ENCODE results near the gene ZNF236. TPM values are rescaled to one million over a fixed set of nuclear protein-coding genes. Genes with fewer than 3 reads are reported as not detected.

ZNF236 gene
- total RNA-seq, 1 experiment from 2014 or later, result 22.2 TPM

DNA sequence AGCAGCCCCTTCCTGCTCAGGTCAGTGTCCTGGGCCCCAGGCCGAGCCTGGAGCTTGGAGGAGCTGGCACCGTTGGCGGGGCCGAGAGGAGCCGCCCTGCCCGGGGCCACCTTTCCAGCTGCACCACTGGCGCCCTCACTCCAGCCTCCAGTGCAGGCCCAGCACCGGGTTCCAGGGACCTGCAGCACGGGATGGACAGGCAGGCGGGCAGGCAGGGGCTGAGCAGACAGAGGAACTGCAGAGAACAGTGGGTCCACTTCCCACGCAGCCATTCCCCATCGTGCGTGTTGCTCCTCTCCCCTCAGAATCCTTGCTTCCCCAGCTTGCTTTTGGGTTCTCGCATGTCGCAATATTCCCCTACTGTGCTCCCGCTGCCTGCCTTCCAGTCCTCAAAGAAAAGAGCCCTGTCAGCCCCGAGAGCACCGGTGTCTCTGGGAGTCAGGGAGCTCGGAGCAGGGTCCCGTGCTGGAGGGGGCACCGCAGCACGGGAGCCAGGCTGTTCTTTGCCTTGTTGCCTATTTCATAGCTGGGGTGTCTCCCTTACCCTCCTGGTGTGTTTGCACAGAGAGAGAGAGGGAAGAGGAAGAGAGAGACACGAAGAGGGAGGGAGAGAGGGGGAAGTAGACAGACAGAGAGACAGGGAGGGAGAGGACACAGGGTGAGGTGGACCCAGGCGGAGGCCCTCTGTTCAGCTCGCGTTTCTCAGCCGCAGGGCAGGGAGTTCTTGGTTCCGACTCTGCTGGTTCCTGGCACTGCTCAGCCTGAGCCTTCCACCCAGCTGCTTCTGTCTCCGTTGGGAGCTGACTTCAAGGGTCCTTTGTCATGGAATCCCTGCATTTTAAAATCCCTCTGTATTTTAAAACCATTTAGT is 184.2 kb downstream of the ZNF236 start:
- CTCF ChIA-PET, result interaction anchor here (0.6 to 0.9 kb wide), 2 partner anchors 10 to 27 kb away, joined by 3 to 7 read pairs; no protein-coding TSS in a partner anchor
- Mint-ChIP-seq H3K27ac (ENCODE audit: unreplicated experiment) (peak overlapping the region; percentile 6), H3K4me3 (ENCODE audit: low read depth, unreplicated experiment) (no peak overlapping the region), H3K36me3 (ENCODE audit: insufficient read depth, unreplicated experiment) (peaks cover 43% of the 10 kb centered on the region), H3K4me1 (ENCODE audit: low read depth, unreplicated experiment) (no peaks in the 10 kb centered on the region), H3K27me3 (ENCODE audit: unreplicated experiment) (no peaks in the 10 kb centered on the region), H3K9me3 (ENCODE audit: low read depth, unreplicated experiment) (no peaks in the 10 kb centered on the region)
- no TSS peak for BruUV-seq (replicated peaks)
- TF ChIP-seq, protein P1, sequence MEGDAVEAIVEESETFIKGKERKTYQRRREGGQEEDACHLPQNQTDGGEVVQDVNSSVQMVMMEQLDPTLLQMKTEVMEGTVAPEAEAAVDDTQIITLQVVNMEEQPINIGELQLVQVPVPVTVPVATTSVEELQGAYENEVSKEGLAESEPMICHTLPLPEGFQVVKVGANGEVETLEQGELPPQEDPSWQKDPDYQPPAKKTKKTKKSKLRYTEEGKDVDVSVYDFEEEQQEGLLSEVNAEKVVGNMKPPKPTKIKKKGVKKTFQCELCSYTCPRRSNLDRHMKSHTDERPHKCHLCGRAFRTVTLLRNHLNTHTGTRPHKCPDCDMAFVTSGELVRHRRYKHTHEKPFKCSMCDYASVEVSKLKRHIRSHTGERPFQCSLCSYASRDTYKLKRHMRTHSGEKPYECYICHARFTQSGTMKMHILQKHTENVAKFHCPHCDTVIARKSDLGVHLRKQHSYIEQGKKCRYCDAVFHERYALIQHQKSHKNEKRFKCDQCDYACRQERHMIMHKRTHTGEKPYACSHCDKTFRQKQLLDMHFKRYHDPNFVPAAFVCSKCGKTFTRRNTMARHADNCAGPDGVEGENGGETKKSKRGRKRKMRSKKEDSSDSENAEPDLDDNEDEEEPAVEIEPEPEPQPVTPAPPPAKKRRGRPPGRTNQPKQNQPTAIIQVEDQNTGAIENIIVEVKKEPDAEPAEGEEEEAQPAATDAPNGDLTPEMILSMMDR (IDR thresholded peaks at IDR 0.05; ENCODE audit: unreplicated experiment), result no peak
- intact Hi-C loops (cut with micrococcal nuclease; ENCODE audit: unreplicated experiment), result loop anchor here (10.0 kb wide), 1 partner anchor 388 kb away; no protein-coding TSS in a partner anchor
- no peak for DNase-seq

DNA sequence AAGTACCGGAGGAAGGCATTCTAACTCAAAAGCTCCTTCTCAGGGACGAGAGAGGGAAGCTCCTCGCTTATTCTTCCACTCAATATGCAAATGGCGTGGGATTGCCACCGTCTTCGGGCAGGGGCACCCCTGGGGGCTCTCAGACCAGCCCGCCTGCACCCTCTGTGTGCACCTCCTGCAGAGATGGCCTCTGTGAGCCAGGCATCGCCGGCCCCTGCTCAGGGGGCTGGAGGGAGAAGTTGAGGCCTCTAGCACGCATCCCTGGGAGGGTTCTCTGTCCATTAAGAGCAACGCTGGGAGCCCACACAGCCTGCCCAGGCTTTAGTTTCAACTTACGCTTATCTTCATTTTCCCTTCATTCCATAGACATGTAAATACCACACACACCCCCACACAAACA is 184.9 kb downstream of the ZNF236 start:
- no TSS peak for BruUV-seq (replicated peaks)
- Mint-ChIP-seq H3K9me3 (ENCODE audit: low read depth, unreplicated experiment) (no peaks in the 10 kb centered on the region), H3K27ac (ENCODE audit: unreplicated experiment) (no peak overlapping the region), H3K4me3 (ENCODE audit: low read depth, unreplicated experiment) (no peak overlapping the region), H3K4me1 (ENCODE audit: low read depth, unreplicated experiment) (no peaks in the 10 kb centered on the region), H3K36me3 (ENCODE audit: insufficient read depth, unreplicated experiment) (peaks cover 50% of the 10 kb centered on the region), H3K27me3 (ENCODE audit: unreplicated experiment) (no peaks in the 10 kb centered on the region)
- CTCF ChIA-PET, result interaction anchor here (0.6 kb wide), 1 partner anchor 27 kb away, joined by 3 read pairs; no protein-coding TSS in a partner anchor
- intact Hi-C loops (cut with micrococcal nuclease; ENCODE audit: unreplicated experiment), result loop anchor here (10.0 kb wide), 1 partner anchor 388 kb away; no protein-coding TSS in a partner anchor
- DNase-seq, result no peak
- TF ChIP-seq, protein P1 (IDR thresholded peaks at IDR 0.05; ENCODE audit: unreplicated experiment), result no peak

DNA sequence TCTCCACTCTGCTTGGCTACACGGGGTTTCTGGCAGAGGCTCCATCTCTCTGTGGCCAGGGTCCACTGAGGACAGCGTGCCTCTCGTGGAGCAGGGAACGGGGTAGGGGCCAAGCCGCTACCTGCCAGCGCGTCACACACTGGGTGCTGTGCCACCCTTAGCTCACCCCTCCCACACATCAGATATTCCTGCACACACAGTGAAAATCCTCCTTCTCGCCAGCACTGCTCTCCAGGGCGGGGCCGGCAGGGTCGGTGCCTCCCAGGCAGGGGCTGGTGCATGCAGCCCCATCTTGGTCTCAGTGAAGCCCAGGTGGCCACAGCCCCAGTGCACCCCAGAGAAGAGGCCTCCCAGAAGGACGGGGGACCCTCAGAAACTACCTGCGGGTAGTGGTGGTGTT is 185.6 kb downstream of the ZNF236 start:
- Mint-ChIP-seq H3K4me1 (ENCODE audit: low read depth, unreplicated experiment) (no peaks in the 10 kb centered on the region), H3K4me3 (ENCODE audit: low read depth, unreplicated experiment) (no peak overlapping the region), H3K27me3 (ENCODE audit: unreplicated experiment) (no peaks in the 10 kb centered on the region), H3K36me3 (ENCODE audit: insufficient read depth, unreplicated experiment) (peaks cover 52% of the 10 kb centered on the region), H3K27ac (ENCODE audit: unreplicated experiment) (no peak overlapping the region), H3K9me3 (ENCODE audit: low read depth, unreplicated experiment) (no peaks in the 10 kb centered on the region)
- TF ChIP-seq, protein P1 (IDR thresholded peaks at IDR 0.05; ENCODE audit: unreplicated experiment), result no peak
- BruUV-seq (replicated peaks), result no TSS peak
- intact Hi-C loops (cut with micrococcal nuclease; ENCODE audit: unreplicated experiment), result loop anchor here (10.0 kb wide), 1 partner anchor 387 kb away; no protein-coding TSS in a partner anchor
- DNase-seq, result no peak
- CTCF ChIA-PET, result interaction anchor here (0.5 kb wide), 1 partner anchor 1132 kb away, joined by 3 read pairs; no protein-coding TSS in a partner anchor

DNA sequence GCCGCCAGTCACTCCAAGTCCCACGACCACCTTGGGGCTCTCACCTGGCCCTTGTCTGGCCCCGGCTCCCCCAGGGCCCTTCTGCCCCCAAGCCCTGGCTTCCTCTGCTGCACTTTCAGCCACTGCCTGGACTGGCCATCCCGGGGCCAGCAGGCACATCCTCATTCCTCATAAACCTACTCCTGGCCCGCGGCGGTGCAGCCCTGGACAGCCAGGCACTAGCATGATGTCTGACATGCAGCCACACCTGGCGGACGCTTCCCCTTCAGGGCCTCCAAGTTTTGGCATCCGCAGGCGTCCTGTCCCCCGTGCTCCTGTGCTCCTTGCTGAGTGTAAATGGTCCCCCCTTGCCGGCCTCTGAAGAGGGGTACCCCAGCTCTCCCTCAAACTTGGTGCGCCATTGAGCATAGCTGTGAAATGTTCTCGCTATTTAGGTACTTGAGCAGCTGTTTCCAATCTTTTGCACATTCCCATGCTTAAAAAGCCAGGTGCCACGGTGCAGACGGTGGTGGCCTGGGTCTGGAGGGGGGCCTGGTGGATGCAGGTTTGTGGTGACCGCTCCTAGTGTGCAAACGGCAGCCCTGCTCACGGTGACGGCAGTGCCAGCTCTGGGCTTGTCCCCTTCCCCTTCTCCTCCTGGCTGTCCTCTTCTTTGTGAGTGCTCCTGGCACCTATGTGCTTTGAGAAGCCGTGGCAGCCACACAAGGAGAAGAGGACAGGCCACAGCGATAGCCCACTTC is 186.4 kb downstream of the ZNF236 start:
- H3K9me3 Mint-ChIP-seq (ENCODE audit: low read depth, unreplicated experiment), result no peaks in the 10 kb centered on the region
- H3K27ac Mint-ChIP-seq (ENCODE audit: unreplicated experiment), result peak overlapping the region; percentile 46
- DNase-seq, result no peak
- H3K4me3 Mint-ChIP-seq (ENCODE audit: low read depth, unreplicated experiment), result no peak overlapping the region
- CTCF ChIA-PET, result interaction anchor here (0.7 kb wide), 1 partner anchor 12 kb away, joined by 5 read pairs; no protein-coding TSS in a partner anchor
- H3K36me3 Mint-ChIP-seq (ENCODE audit: insufficient read depth, unreplicated experiment), result peaks cover 53% of the 10 kb centered on the region
- H3K4me1 Mint-ChIP-seq (ENCODE audit: low read depth, unreplicated experiment), result no peaks in the 10 kb centered on the region
- no peaks in the 10 kb centered on the region for H3K27me3 Mint-ChIP-seq (ENCODE audit: unreplicated experiment)
- TF ChIP-seq, protein P1 (IDR thresholded peaks at IDR 0.05; ENCODE audit: unreplicated experiment), result no peak
- BruUV-seq (replicated peaks), result no TSS peak
- intact Hi-C loops (cut with micrococcal nuclease; ENCODE audit: unreplicated experiment), result loop anchor here (10.0 kb wide), 1 partner anchor 386 kb away; no protein-coding TSS in a partner anchor

Measured in Calu3 (cell line).